ENCODE results near the gene UNK. TPM values are rescaled to one million over a fixed set of nuclear protein-coding genes. Genes with fewer than 3 reads are reported as not detected.

UNK gene
- total RNA-seq, 2 experiments from 2014 or later: 24.5 to 33.7 TPM

- intact Hi-C loops (cut with DNase I, micrococcal nuclease): no loop called here
- DNase-seq (peak; percentile 62), ATAC-seq (peak; percentile 60)
- Mint-ChIP-seq H3K27me3 (no peaks in the 10 kb centered on the region), H3K36me3 (ENCODE audit: low read depth) (peaks cover 15% of the 10 kb centered on the region), H3K4me1 (peaks cover 15% of the 10 kb centered on the region), H3K4me3 (no peak overlapping the region), H3K9me3 (ENCODE audit: low read depth) (no peaks in the 10 kb centered on the region), H3K27ac (peak overlapping the region; percentile 45)
- ChIA-PET POLR2A (interaction anchor here (0.6 to 1.1 kb wide), 2 partner anchors 27 to 710 kb away, joined by 3 to 5 read pairs; no protein-coding TSS in a partner anchor), CTCF (interaction anchor here (0.6 to 1.5 kb wide), 6 partner anchors 8 to 533 kb away, joined by 3 to 4 read pairs (median 3); partner anchors contain the start of genes GALK1 and SLC25A19)
Measured at GRCh38 chr17:75822119-75822799, 37.7 kb downstream of the UNK start.

DNA sequence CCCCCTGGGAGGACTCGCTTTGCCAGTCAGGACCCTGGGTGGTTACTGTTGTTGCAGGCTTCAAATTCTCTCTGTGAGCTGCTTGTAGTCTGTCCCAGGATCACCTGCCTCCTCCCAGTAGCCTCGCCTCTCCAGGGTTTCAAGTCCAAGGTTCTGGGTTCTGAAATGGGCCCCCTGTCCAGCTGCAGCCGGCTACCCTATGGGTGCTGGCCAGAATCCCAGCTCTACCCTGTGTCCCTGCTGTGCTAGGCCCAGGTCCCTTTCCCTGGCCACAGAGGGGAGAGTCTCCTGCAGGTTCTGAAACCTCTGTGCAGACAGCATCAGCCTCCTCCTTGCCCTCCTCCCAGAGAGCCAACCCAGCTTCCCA, 38.2 kb downstream of the UNK start:
- no peak overlapping the region for H3K27ac Mint-ChIP-seq
- ChIA-PET CTCF (interaction anchor here (0.6 to 1.6 kb wide), 4 partner anchors 7 to 533 kb away, joined by 3 to 5 read pairs (median 4); partner anchors contain the start of gene SLC25A19), POLR2A (no interaction called here)
- H3K9me3 Mint-ChIP-seq (ENCODE audit: low read depth): no peaks in the 10 kb centered on the region
- ATAC-seq (no peak), DNase-seq (no peak)
- peaks cover 17% of the 10 kb centered on the region for H3K4me1 Mint-ChIP-seq
- peaks cover 12% of the 10 kb centered on the region for H3K36me3 Mint-ChIP-seq (ENCODE audit: low read depth)
- H3K4me3 Mint-ChIP-seq: no peak overlapping the region
- H3K27me3 Mint-ChIP-seq: no peaks in the 10 kb centered on the region
- intact Hi-C loops (cut with DNase I, micrococcal nuclease): no loop called here

DNA sequence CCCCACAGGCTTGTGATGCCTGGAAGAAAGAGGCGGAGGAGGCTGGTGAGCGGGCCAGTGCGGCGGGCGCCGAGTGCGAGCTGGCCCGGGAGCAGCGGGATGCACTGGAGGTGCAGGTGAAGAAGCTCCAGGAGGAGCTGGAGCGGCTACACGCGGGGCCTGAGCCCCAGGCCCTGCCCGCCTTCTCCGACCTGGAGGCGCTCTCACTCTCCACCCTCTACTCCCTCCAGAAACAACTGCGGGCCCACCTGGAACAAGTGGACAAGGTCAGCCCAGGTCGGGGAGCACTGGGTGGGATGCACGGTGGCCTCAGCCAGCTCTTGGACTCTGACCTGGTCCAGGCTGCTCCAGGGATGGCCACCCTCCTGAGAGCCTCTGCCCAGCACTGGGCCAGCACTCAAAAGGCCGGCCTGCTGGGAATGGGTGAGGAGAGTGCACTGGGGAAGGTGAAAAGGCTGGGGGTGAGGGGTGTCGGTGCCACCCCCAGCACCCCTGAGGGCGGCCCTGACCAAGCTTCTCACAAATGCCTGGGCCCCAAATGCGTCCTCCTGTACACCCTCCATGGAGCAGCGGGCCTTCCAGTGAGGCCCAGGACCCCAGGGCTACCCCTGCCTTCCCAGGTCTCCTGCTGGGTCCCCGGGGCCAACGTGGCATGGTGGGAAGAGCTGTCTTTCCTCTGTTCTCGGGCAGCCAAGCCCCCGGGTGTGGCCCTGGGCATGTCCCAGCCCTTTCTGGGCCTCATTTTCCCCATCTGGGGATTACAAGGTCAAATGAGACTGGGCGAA, 38.8 kb downstream of the UNK start:
- POLR2A ChIA-PET: no interaction called here
- Mint-ChIP-seq H3K4me3 (no peak overlapping the region), H3K4me1 (peaks cover 23% of the 10 kb centered on the region), H3K36me3 (ENCODE audit: low read depth) (peaks cover 12% of the 10 kb centered on the region), H3K27me3 (no peaks in the 10 kb centered on the region), H3K9me3 (ENCODE audit: low read depth) (no peaks in the 10 kb centered on the region), H3K27ac (no peak overlapping the region)
- DNase-seq: no peak
- CTCF ChIA-PET: interaction anchor here (0.6 to 1.6 kb wide), 2 partner anchors 20 to 107 kb away, joined by 3 to 5 read pairs; no protein-coding TSS in a partner anchor
- intact Hi-C loops (cut with DNase I, micrococcal nuclease): no loop called here
- no peak for ATAC-seq

GRCh38 chr17:75824050-75824552, 39.5 kb downstream of the UNK start:
- peaks cover 23% of the 10 kb centered on the region for H3K4me1 Mint-ChIP-seq
- ATAC-seq: no peak
- no peak overlapping the region for H3K27ac Mint-ChIP-seq
- no peaks in the 10 kb centered on the region for H3K9me3 Mint-ChIP-seq (ENCODE audit: low read depth)
- POLR2A ChIA-PET: interaction anchor here (0.6 kb wide), 1 partner anchor 61 kb away, joined by 3 read pairs; no protein-coding TSS in a partner anchor
- intact Hi-C loops (cut with DNase I, micrococcal nuclease): no loop called here
- H3K36me3 Mint-ChIP-seq (ENCODE audit: low read depth): peaks cover 9% of the 10 kb centered on the region
- H3K27me3 Mint-ChIP-seq: no peaks in the 10 kb centered on the region
- no peak overlapping the region for H3K4me3 Mint-ChIP-seq
- CTCF ChIA-PET: interaction anchor here (1.6 to 1.7 kb wide), 2 partner anchors 8 to 20 kb away, joined by 5 read pairs; no protein-coding TSS in a partner anchor
- DNase-seq: no peak

GRCh38 chr17:75824666-75825065, 40.1 kb downstream of the UNK start:
- no peak overlapping the region for H3K27ac Mint-ChIP-seq
- no peaks in the 10 kb centered on the region for H3K9me3 Mint-ChIP-seq (ENCODE audit: low read depth)
- CTCF ChIA-PET: interaction anchor here (1.0 to 4.1 kb wide), 3 partner anchors 9 to 77 kb away, joined by 3 to 16 read pairs (median 5); no protein-coding TSS in a partner anchor
- H3K27me3 Mint-ChIP-seq: no peaks in the 10 kb centered on the region
- H3K4me1 Mint-ChIP-seq: peaks cover 23% of the 10 kb centered on the region
- DNase-seq: no peak
- no peak for ATAC-seq
- H3K4me3 Mint-ChIP-seq: no peak overlapping the region
- H3K36me3 Mint-ChIP-seq (ENCODE audit: low read depth): peaks cover 8% of the 10 kb centered on the region
- intact Hi-C loops (cut with DNase I, micrococcal nuclease): loop anchor here in 1 of 2 experiments (5.0 kb wide), 1 partner anchor 37 kb away; no protein-coding TSS in a partner anchor
- POLR2A ChIA-PET: interaction anchor here (0.6 kb wide), 1 partner anchor 61 kb away, joined by 3 read pairs; no protein-coding TSS in a partner anchor

DNA sequence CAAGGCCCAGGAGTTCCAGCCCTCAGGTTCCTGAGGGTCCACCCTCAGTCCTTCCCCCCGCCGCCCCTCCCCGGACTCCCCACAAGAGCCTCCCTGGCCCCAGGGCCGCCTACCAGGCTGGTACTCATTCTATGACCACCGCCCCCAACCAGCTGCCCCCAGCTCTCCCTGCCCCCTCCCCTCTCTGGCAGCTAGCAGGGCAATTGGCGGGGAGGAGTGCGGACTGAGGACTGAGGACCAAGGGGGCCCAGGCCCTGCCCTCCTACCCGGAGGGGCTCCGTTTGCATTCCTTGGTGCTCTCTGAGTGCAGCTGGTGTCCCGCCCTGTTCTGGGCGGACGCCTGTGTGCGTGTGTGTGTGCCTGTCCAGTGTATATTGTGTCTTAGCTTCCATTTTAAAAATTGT, 40.5 kb downstream of the UNK start:
- Mint-ChIP-seq H3K4me3 (no peak overlapping the region), H3K9me3 (ENCODE audit: low read depth) (no peaks in the 10 kb centered on the region), H3K27me3 (no peaks in the 10 kb centered on the region), H3K4me1 (peaks cover 23% of the 10 kb centered on the region), H3K36me3 (ENCODE audit: low read depth) (peaks cover 11% of the 10 kb centered on the region), H3K27ac (no peak overlapping the region)
- CTCF ChIA-PET: interaction anchor here (0.6 to 4.1 kb wide), 7 partner anchors 9 to 374 kb away, joined by 3 to 16 read pairs (median 5); partner anchors contain the start of genes GALK1 and TRIM47
- no peak for DNase-seq
- ATAC-seq: no peak
- intact Hi-C loops (cut with DNase I, micrococcal nuclease): loop anchor here in 1 of 2 experiments (5.0 kb wide), 1 partner anchor 38 kb away; no protein-coding TSS in a partner anchor
- POLR2A ChIA-PET: interaction anchor here (0.6 kb wide), 1 partner anchor 40 kb away, joined by 3 read pairs; the partner anchor contains the start of gene UNK

GRCh38 chr17:75825748-75826370, 41.3 kb downstream of the UNK start:
- peaks cover 23% of the 10 kb centered on the region for H3K4me1 Mint-ChIP-seq
- H3K27me3 Mint-ChIP-seq: no peaks in the 10 kb centered on the region
- no peak for DNase-seq
- no peak overlapping the region for H3K4me3 Mint-ChIP-seq
- intact Hi-C loops (cut with DNase I, micrococcal nuclease): loop anchor here (2.0 to 5.0 kb wide), 2 partner anchors 39 to 41 kb away; partner anchors contain the start of gene UNK (in 1 of the 2)
- H3K27ac Mint-ChIP-seq: no peak overlapping the region
- H3K36me3 Mint-ChIP-seq (ENCODE audit: low read depth): peaks cover 15% of the 10 kb centered on the region
- CTCF ChIA-PET: interaction anchor here (0.6 to 4.1 kb wide), 14 partner anchors 10 to 374 kb away, joined by 3 to 18 read pairs (median 4); partner anchors contain the start of genes GALK1 and TRIM47
- ATAC-seq: no peak
- no peaks in the 10 kb centered on the region for H3K9me3 Mint-ChIP-seq (ENCODE audit: low read depth)
- POLR2A ChIA-PET: interaction anchor here (0.6 to 1.7 kb wide), 2 partner anchors 7 to 41 kb away, joined by 3 to 4 read pairs; partner anchors contain the start of gene UNK

DNA sequence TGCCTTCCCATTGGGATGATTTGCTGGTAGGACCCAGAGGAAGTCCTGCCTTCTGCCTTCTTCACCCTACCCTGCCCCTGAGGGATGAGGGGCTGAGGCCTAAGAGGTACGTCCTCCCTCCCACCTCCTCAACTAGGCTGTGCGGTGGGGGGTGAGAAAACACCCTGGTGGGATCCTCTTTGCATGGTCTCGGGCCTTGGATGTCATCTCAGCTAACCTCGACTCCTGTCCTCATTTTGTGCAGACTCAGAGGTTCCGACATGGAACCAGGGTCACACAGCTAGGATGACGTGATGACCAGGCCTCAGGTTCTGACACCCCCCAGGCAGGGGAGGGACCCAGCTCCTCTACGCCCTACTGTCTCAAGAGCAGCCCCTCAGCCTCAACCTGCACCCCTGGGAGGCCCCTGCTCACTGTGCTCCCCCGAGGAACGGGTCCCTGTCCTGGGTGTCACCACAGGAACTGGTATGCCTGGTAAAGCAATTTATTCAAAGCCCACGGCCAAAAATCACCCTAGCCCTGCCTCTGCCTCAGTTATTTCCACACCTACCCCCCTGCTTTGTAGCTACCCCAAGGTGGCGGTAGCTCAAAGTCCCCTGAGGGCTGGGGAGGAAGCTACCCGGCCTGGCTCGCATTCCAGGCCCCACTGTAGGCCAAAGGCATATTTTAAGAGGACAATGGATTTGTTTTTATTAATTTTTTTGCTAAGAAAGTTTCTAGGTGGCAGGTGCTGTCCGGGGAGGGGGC, 42.1 kb downstream of the UNK start:
- no peak for ATAC-seq
- H3K4me3 Mint-ChIP-seq: no peak overlapping the region
- intact Hi-C loops (cut with DNase I, micrococcal nuclease): loop anchor here (1.0 to 5.0 kb wide), 5 partner anchors 29 to 73 kb away; partner anchors contain the start of genes UNK (in 1 of the 2) and WBP2 (in 1 of the 2)
- DNase-seq: no peak
- H3K36me3 Mint-ChIP-seq (ENCODE audit: low read depth): peaks cover 12% of the 10 kb centered on the region
- H3K9me3 Mint-ChIP-seq (ENCODE audit: low read depth): no peaks in the 10 kb centered on the region
- peaks cover 16% of the 10 kb centered on the region for H3K4me1 Mint-ChIP-seq
- H3K27me3 Mint-ChIP-seq: no peaks in the 10 kb centered on the region
- peak overlapping the region; percentile 67 for H3K27ac Mint-ChIP-seq
- ChIA-PET POLR2A (interaction anchor here (0.6 to 1.7 kb wide), 5 partner anchors 8 to 52 kb away, joined by 3 to 4 read pairs (median 3); partner anchors contain the start of gene UNK), CTCF (interaction anchor here (0.6 to 4.1 kb wide), 31 partner anchors 10 to 188 kb away, joined by 3 to 22 read pairs (median 4); partner anchors contain the start of genes GALK1, UNC13D and WBP2)

DNA sequence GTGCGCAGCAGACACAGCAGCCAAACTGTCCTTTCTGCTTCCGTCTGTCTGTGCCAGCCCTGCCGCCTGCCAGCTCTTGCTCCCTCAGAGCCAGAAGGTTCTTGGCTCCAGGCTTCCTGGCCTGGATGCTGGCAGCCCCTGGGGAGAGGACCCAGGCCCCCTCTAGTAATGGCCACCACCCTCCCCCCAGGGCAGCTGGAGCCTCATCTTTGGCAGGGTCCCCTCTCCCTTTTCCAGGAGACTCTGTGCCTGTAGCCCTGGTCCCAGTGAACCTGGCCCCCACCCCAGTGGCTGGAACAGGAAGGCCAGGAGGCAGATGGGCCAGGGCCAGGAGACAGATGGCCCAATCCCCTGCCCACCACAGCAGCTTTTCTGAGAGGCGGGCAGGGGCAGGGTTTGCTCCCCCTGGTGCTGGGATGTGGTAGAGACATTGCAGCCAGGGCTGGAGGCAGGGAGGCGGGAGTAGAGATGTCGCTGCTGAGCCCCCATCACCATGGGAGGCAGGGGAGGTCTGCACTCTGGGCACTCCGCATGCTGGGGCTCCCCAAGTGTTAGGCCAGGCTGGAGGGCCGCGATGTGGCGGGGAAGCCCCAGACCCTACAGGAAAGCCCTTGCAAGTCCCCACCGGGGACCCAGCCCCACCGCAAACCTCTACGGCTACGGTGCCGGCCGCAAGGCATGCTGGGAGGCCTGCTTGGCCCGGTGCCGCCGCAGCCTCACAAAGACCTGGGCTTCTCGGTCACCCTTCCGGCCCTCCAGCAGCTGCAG, 42.9 kb downstream of the UNK start:
- ATAC-seq: peak; percentile 75
- H3K27ac Mint-ChIP-seq: peak overlapping the region; percentile 87

More for the DNA sequence above, 42.9 kb downstream of the UNK start:
- peaks cover 14% of the 10 kb centered on the region for H3K4me1 Mint-ChIP-seq
- no peaks in the 10 kb centered on the region for H3K9me3 Mint-ChIP-seq (ENCODE audit: low read depth)
- H3K36me3 Mint-ChIP-seq (ENCODE audit: low read depth): peaks cover 17% of the 10 kb centered on the region
- intact Hi-C loops (cut with DNase I, micrococcal nuclease): loop anchor here (1.0 to 5.0 kb wide), 5 partner anchors 28 to 74 kb away; partner anchors contain the start of genes UNK (in 1 of the 2) and WBP2 (in 1 of the 2)
- CTCF ChIA-PET: interaction anchor here (0.6 to 4.1 kb wide), 31 partner anchors 8 to 505 kb away, joined by 3 to 22 read pairs (median 4); partner anchors contain the start of genes GALK1, UNC13D, UNK and WBP2
- peak; percentile 85 for DNase-seq
- H3K4me3 Mint-ChIP-seq: peak overlapping the region; percentile 53
- no peaks in the 10 kb centered on the region for H3K27me3 Mint-ChIP-seq
- POLR2A ChIA-PET: interaction anchor here (0.8 to 1.7 kb wide), 4 partner anchors 9 to 53 kb away, joined by 3 to 4 read pairs (median 4); no protein-coding TSS in a partner anchor

All from activated CD4-positive, alpha-beta T cell treated with anti-CD3 and anti-CD28 coated beads for 36 hours (primary cell).